Kidney (tissue), 14 donors: ENCODE measurements around the gene IQSEC1. TPM values are rescaled to one million over a fixed set of nuclear protein-coding genes. Genes with fewer than 3 reads are reported as not detected.

Source experiments
- DNase-seq, 5 donors: peaks; one replicate each; pipeline ENCODE4 v3.0.0-alpha.2; 2013 to 2020
- FAIRE-seq: peaks from 2 replicates; lab custom pipeline; 2012; peaks lifted over from hg19 to GRCh38; lab: Jason Lieb, UNC
- H3K27ac ChIP-seq, 2 donors: one replicate each; pipeline ENCODE4 v1.7.0; 2013; ENCODE audit warnings: low read depth in 2 of 2, low read length in 2 of 2, inconsistent platforms in 1 of 2
- H3K27me3 ChIP-seq: one replicate; pipeline ENCODE4 v1.7.1; 2013; ENCODE audit warnings: low read length, inconsistent platforms; ENCODE audit not compliant: control insufficient read depth, insufficient read depth
- H3K36me3 ChIP-seq, 3 donors: one replicate each; pipeline versions ENCODE4 v1.7.0 to v1.7.1; 2013; ENCODE audit warnings: low read length in 3 of 3, control low read depth in 1 of 3, inconsistent platforms in 1 of 3; ENCODE audit not compliant: insufficient read depth in 3 of 3, control insufficient read depth in 2 of 3
- H3K4me1 ChIP-seq, 3 donors: one replicate each; pipeline versions ENCODE4 v1.7.0 to v1.7.1; 2013; ENCODE audit warnings: low read length in 3 of 3, inconsistent platforms in 1 of 3, low read depth in 1 of 3; ENCODE audit not compliant: control insufficient read depth in 2 of 3, insufficient read depth in 2 of 3
- H3K4me3 ChIP-seq, 3 donors: one replicate each; pipeline versions ENCODE4 v1.7.0 to v1.8.1; 2013; ENCODE audit warnings: low read length in 3 of 3, control low read depth in 1 of 3, inconsistent platforms in 1 of 3
- H3K9ac ChIP-seq, 3 donors: one replicate each; pipeline versions ENCODE4 v1.7.0 to v1.7.1; 2013; ENCODE audit warnings: low read length in 3 of 3, control low read depth in 1 of 3, inconsistent platforms in 1 of 3
- H3K9me3 ChIP-seq, 3 donors: one replicate each; pipeline versions ENCODE4 v1.7.0 to v1.7.1; 2013; ENCODE audit warnings: low read length in 3 of 3, control low read depth in 1 of 3, inconsistent platforms in 1 of 3; ENCODE audit not compliant: control insufficient read depth in 2 of 3, insufficient read depth in 1 of 3
- intact Hi-C: fragments of 100-400 bp; cut with DNase I; formaldehyde crosslinking; loops from one replicate; pipeline ENCODE4 v1.11.1; 2022
- polyA plus RNA-seq: library from polyadenylated mRNA; stranded (reverse); fragments of 350-450 nt; fragmentation: Illumina TruSeq; extraction: RNeasy Lipid Tissue Mini Kit (QIAGEN cat#74804); gene quantifications from one replicate; pipeline ENCODE4 v1.2.3, GENCODE V29; 2014; ENCODE audit warnings: low read depth, low replicate concordance; ENCODE audit not compliant: insufficient read depth
- total RNA-seq: library from RNA; stranded (reverse); fragmentation: NEBNext Ultra II Directional; extraction: Animal tissue kit (Norgen Biotek cat#: 25700); gene quantifications from one replicate; pipeline ENCODE4 v1.2.1, GENCODE V29; 2021
- TF ChIP-seq, protein P1 (sequence below): IDR thresholded peaks from 3 replicates; pipeline ENCODE4 v1.5.1; 2012; ENCODE audit warnings: mild to moderate bottlenecking, moderate library complexity, borderline replicate concordance; ENCODE audit not compliant: insufficient read depth; ENCODE audit errors: extremely low read depth
- donor health status: control.
- donor health status: control.
- donor health status: control.
- donor health status: control.
- donor health status: control.
- donor health status: DM: yes; HTN: yes; CAD: no.
- donor health status: Normal renal cell carcinoma (clear cell type).

IQSEC1 gene
- total and polyA plus RNA-seq, 2 donors from 2014 or later = 15.1 to 45.7 TPM

DNA sequence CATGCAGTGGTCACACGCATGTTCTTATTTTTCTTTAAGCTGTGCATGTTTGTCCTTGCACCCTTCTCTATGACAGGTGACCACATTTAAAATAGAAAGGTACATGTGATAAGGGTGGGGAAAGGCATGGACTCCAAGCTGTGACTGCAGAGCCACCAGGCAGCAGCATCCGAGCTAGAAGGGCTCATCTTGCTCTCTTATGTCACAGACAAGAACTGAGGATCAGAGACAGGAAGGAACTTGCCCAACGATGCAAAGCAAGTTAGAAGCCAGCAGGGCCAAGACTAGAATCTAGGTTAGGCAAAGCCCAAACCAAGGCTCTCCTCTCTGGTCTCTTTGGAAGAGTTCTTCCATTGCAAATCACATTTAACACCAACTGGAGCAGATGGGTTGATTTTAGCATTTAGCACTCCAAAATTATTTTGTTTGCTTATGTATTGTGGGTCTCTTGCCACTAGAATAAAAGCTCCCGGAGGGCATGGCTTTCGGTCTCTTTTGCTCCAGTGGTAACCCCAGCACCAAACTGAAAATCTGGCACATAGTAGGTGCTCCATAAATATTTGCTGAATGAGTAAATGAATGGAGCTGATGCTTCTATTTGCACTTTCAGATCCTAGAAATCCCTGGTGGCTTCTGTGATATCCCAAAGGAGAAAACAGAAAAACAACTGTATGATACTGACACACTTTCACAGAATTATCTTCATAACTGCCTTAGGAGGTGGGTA, 84.3 kb downstream of the IQSEC1 start:
- DNase-seq = no peak
- H3K36me3 ChIP-seq = no peaks in the 10 kb centered on the region
- no peak for FAIRE-seq
- H3K4me3 ChIP-seq = no peak overlapping the region
- TF ChIP-seq, protein P1, sequence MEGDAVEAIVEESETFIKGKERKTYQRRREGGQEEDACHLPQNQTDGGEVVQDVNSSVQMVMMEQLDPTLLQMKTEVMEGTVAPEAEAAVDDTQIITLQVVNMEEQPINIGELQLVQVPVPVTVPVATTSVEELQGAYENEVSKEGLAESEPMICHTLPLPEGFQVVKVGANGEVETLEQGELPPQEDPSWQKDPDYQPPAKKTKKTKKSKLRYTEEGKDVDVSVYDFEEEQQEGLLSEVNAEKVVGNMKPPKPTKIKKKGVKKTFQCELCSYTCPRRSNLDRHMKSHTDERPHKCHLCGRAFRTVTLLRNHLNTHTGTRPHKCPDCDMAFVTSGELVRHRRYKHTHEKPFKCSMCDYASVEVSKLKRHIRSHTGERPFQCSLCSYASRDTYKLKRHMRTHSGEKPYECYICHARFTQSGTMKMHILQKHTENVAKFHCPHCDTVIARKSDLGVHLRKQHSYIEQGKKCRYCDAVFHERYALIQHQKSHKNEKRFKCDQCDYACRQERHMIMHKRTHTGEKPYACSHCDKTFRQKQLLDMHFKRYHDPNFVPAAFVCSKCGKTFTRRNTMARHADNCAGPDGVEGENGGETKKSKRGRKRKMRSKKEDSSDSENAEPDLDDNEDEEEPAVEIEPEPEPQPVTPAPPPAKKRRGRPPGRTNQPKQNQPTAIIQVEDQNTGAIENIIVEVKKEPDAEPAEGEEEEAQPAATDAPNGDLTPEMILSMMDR = no peak
- no peak overlapping the region for H3K27ac ChIP-seq
- H3K4me1 ChIP-seq = peaks cover 0 to 13% (median 7%) of the 10 kb centered on the region in 3 donors
- no peaks in the 10 kb centered on the region for H3K9me3 ChIP-seq
- intact Hi-C loops = loop anchor here (10.0 kb wide), 1 partner anchor 124 kb away; no protein-coding TSS in a partner anchor
- no peak overlapping the region for H3K9ac ChIP-seq
- no peaks in the 10 kb centered on the region for H3K27me3 ChIP-seq

DNA sequence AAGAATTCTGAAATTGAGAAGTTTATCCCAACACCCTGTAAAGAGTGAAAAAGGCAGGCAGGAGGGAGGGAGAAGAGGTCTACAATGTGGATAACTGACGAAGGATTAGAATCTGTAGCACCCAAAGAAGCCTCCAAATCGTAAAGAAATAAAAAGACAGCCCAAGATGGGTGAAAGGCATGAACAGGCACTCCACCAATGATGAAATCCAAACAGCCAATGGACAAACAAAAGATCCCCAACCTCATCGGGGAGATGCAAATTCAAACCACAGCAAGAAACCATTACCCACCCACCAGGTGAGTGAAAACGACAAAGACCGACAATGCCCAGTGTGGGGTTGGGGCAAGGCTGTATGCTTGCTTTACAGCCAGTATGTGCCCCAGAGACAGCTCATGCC, 85.6 kb downstream of the IQSEC1 start:
- Histone ChIP-seq H3K4me1 (peaks cover 0 to 7% (median 4%) of the 10 kb centered on the region in 3 donors), H3K36me3 (no peaks in the 10 kb centered on the region), H3K9me3 (no peaks in the 10 kb centered on the region), H3K9ac (no peak overlapping the region), H3K27me3 (no peaks in the 10 kb centered on the region), H3K27ac (no peak overlapping the region), H3K4me3 (no peak overlapping the region)
- no peak for DNase-seq
- intact Hi-C loops = loop anchor here (10.0 kb wide), 1 partner anchor 123 kb away; no protein-coding TSS in a partner anchor
- no peak for FAIRE-seq
- TF ChIP-seq, protein P1 = no peak

DNA sequence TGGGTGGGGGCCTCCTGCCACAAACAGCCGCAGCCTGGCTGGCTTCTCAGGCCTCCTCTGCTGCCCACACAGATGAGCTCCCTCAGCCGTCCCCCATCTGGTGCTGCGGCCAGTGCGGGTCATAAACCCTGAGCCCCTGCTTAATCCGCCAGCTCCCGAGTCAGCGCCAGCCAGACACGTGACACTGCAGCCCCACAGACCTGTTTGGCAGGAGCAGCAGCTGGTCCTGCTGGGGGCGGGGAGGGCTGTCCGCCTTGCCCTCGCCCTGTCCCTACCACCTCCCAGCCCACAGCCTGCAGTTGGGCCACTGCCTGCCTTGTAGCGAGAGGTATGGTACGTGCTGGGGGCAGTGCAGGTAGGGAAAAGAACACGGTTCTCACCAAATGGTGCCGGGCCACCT, 86.2 kb downstream of the IQSEC1 start:
- TF ChIP-seq, protein P1 = no peak
- FAIRE-seq (no peak), DNase-seq (peak in 4 of 5 donors; percentile 61 to 76 (median 68))
- Histone ChIP-seq H3K27ac (no peak overlapping the region), H3K36me3 (no peaks in the 10 kb centered on the region), H3K27me3 (no peaks in the 10 kb centered on the region), H3K4me1 (peaks cover 0 to 5% (median 3%) of the 10 kb centered on the region in 3 donors), H3K4me3 (no peak overlapping the region), H3K9me3 (no peaks in the 10 kb centered on the region), H3K9ac (no peak overlapping the region)
- intact Hi-C loops = loop anchor here (10.0 kb wide), 1 partner anchor 122 kb away; no protein-coding TSS in a partner anchor
